Heart left ventricle (tissue), 16 donors: ENCODE results near the gene KRTCAP2. TPM values are rescaled to one million over a fixed set of nuclear protein-coding genes. Genes with fewer than 3 reads are reported as not detected.
A peak's percentile ranks its signal among the peaks of the same experiment; 100 is the strongest.

Experiments used
- ATAC-seq, 4 donors: fragments of 200-7000 bp; cut with Tn5 transposase; one replicate each; pipeline ENCODE4 v1.9.1; 2020 to 2022; ENCODE audit warnings: moderate library complexity in 4 of 4, mild to moderate bottlenecking in 3 of 4, moderate number of reproducible peaks in 1 of 4
- DNase-seq, 5 donors: peaks; one replicate each; pipeline ENCODE4 v3.0.0-alpha.2; 2020
- H3K27ac ChIP-seq, 12 donors: fragments of 200-600 bp; sonication (generic) in 4 of 12; one replicate each; pipeline versions ENCODE4 v1.5.0 to v1.8.0; 2016 to 2022; ENCODE audit warnings: mild to moderate bottlenecking in 2 of 12
- H3K27me3 ChIP-seq, 9 donors: fragments of 200-600 bp; sonication (generic) in 2 of 9; one replicate each; pipeline versions ENCODE4 v1.5.1 to v1.8.0; 2016 to 2022; ENCODE audit warnings: mild to moderate bottlenecking in 3 of 9
- H3K36me3 ChIP-seq, 9 donors: fragments of 200-600 bp; sonication (generic) in 2 of 9; one replicate each; pipeline versions ENCODE4 v1.5.0 to v1.8.0; 2018 to 2022; ENCODE audit warnings: mild to moderate bottlenecking in 2 of 9
- H3K4me1 ChIP-seq, 12 donors: fragments of 200-600 bp; sonication (generic) in 4 of 12; one replicate each; pipeline versions ENCODE4 v1.5.0 to v1.8.0; 2016 to 2022; ENCODE audit warnings: mild to moderate bottlenecking in 3 of 12
- H3K4me3 ChIP-seq, 12 donors: fragments of 200-600 bp; sonication (generic) in 4 of 12; one replicate each; pipeline versions ENCODE4 v1.5.0 to v1.8.0; 2017 to 2022; ENCODE audit warnings: mild to moderate bottlenecking in 9 of 12, moderate library complexity in 4 of 12
- H3K9me3 ChIP-seq, 12 donors: fragments of 200-600 bp; sonication (generic) in 4 of 12; one replicate each; pipeline versions ENCODE4 v1.5.0 to v1.8.0; 2016 to 2022; ENCODE audit warnings: mild to moderate bottlenecking in 1 of 12
- CTCF ChIP-seq, 12 donors: fragments of 200-600 bp; sonication (generic) in 4 of 12; IDR thresholded peaks; one replicate each; pipeline versions ENCODE4 v1.5.0 to v1.8.0; 2018 to 2022; ENCODE audit warnings: antibody characterized with exemption in 12 of 12, mild to moderate bottlenecking in 5 of 12
- POLR2A ChIP-seq, 2 donors: fragments of 450-650 bp; IDR thresholded peaks; one replicate each; pipeline ENCODE4 v1.6.1; 2017; ENCODE audit warnings: antibody characterized with exemption in 2 of 2, mild to moderate bottlenecking in 2 of 2, moderate library complexity in 2 of 2
- WGBS, 4 donors: extraction: QIAGEN DNeasy Blood & Tissue Kit in 2 of 4; methylation state at CpG; one replicate each; pipeline versions ENCODE4 v1.1.5 to v1.1.7; 2013 to 2018; 5-methylcytosine and 5-hydroxymethylcytosine counted together
- intact Hi-C, 10 donors: fragments of 100-400 bp; cut with DNase I; formaldehyde crosslinking; loops; one replicate each; pipeline versions ENCODE4 v1.11.1 to v1.14.2; 2022
- polyA plus RNA-seq, 2 donors: library from polyadenylated mRNA; stranded (reverse); fragments of 200-250 nt; gene quantifications; one replicate each; pipeline ENCODE4 v1.2.3, GENCODE V29; 2013
- total RNA-seq, 9 donors: library from RNA; depleted of rRNA in 2 of 9; stranded (reverse); fragments of >200 nt in 2 of 9; fragmentation: NEBNext Ultra II Directional in 3 of 9; extraction: Animal tissue kit (Norgen Biotek cat#: 25700) in 3 of 9; gene quantifications; one replicate each; pipeline versions ENCODE4 v1.1.0 to v1.2.4, GENCODE V29; 2016 to 2023
- donor health status: ischemic (EF 13 %, LVEDD 7.1; RV severe dilation, severe dysfunction).
- donor health status: healthy with polysubstance abuse.
- donor health status: DM: no; HTN: yes; CAD: no.
- donor health status: DM: no; HTN: no; CAD: no.
- donor health status: ischemic (EF 25% LVEDD 6.9; RV normal size, moderate dysfunction).
- donor health status: ischemic (EF 25% LVEDD 5.7; RV mildly dilated, moderate dysfunction).
- donor health status: healthy.
- donor health status: DM: yes; HTN: yes; CAD: no.
- donor health status: ischemic (EF 35%, LVEDD 5.7; RV mildly dilated, moderate dysfunction).
- donor health status: nonischemic (EF 11% LVEDD 7.7; RV severe dilation, severe dysfunction).
- donor health status: DM: yes; HTN: yes; CAD: no.
- donor health status: PGD.
- donor health status: ischemic (EF 29% LVEDD 5.4; RV normal size, mild dysfunction).
- donor health status: nonischemic (EF 23%, LVEDD 6.1; RV moderate dilation, normal function).

The KRTCAP2 gene
- total and polyA plus RNA-seq, 11 donors: 106 to 283 (median 134) TPM

GRCh38 chr1:155140630-155140953 is 32.5 kb downstream of the KRTCAP2 start:
- no peak for DNase-seq
- intact Hi-C loops: no loop called here
- H3K36me3 ChIP-seq: peaks cover 0 to 15% (median 0%) of the 10 kb centered on the region in 9 donors
- 4 to 9% (median 6%) methylated on average over 11 of the region's 11 CpGs for WGBS, 4 donors
- ATAC-seq: no peak
- H3K4me3 ChIP-seq: peak overlapping the region; percentile 62 to 96 (median 84)
- H3K27me3 ChIP-seq: no peaks in the 10 kb centered on the region
- TF ChIP-seq POLR2A (IDR thresholded peaks at IDR 0.05): no peak
- TF ChIP-seq CTCF (IDR thresholded peaks at IDR 0.05): peak in 1 of 12 donors; percentile 3
- H3K27ac ChIP-seq: peak overlapping the region in 11 of 12 donors; percentile 37 to 97 (median 91)
- no peaks in the 10 kb centered on the region for H3K9me3 ChIP-seq
- peaks cover 4 to 38% (median 25%) of the 10 kb centered on the region in 12 donors for H3K4me1 ChIP-seq

GRCh38 chr1:155139895-155140629 is 33.0 kb downstream of the KRTCAP2 start, which contains the start of gene DPM3:
Gene DPM3 (minus strand): TSS chr1:155140531. CDS start chr1:155140240, 291 bp downstream.
- TF ChIP-seq POLR2A (IDR thresholded peaks at IDR 0.05) (peak in 1 of 2 donors; percentile 62), CTCF (IDR thresholded peaks at IDR 0.05) (peak in 1 of 12 donors; percentile 6)
- Histone ChIP-seq H3K27ac (peak within 1 kb of the TSS; percentile 37 to 97 (median 90)), H3K4me3 (peak within 1 kb of the TSS; percentile 62 to 96 (median 84)), H3K27me3 (no peaks in the 10 kb centered on the region), H3K4me1 (peaks cover 5 to 42% (median 28%) of the 10 kb centered on the region in 12 donors), H3K36me3 (peaks cover 0 to 15% (median 0%) of the 10 kb centered on the region in 9 donors), H3K9me3 (no peaks in the 10 kb centered on the region)
- DNase-seq (peak; percentile 92 to 94 (median 93)), ATAC-seq (peak; percentile 67 to 84 (median 79))
- 0 to 1% (median 1%) methylated on average over 40 to 42 of the region's 42 CpGs for WGBS, 4 donors
- intact Hi-C loops: loop anchor here in 1 of 10 donors (5.0 kb wide), 1 partner anchor 32 kb away; the partner anchor contains the start of genes KRTCAP2 and TRIM46

GRCh38 chr1:155137154-155137949 is 35.8 kb downstream of the KRTCAP2 start:
- Histone ChIP-seq H3K36me3 (peaks cover 0 to 39% (median 26%) of the 10 kb centered on the region in 9 donors), H3K27me3 (no peaks in the 10 kb centered on the region), H3K27ac (peak overlapping the region in 11 of 12 donors; percentile 90 to 99 (median 97)), H3K4me3 (peak overlapping the region in 6 of 12 donors; percentile 60 to 86 (median 71)), H3K9me3 (no peaks in the 10 kb centered on the region), H3K4me1 (peaks cover 16 to 68% (median 53%) of the 10 kb centered on the region in 12 donors)
- ATAC-seq (no peak), DNase-seq (no peak)
- WGBS, 4 donors: 77 to 83% (median 80%) methylated on average over 6 of the region's 6 CpGs
- intact Hi-C loops: loop anchor here in 2 of 10 donors (2.0 to 5.0 kb wide), 2 partner anchors 35 to 75 kb away; partner anchors contain the start of genes EFNA4 (in 1 of the 2), KRTCAP2 (in 1 of the 2) and TRIM46 (in 1 of the 2)
- TF ChIP-seq POLR2A (IDR thresholded peaks at IDR 0.05): no peak
- no peak for TF ChIP-seq CTCF (IDR thresholded peaks at IDR 0.05)
